HG03159 (cell line): ENCODE results near the gene RBP3.

ENCODE experiments used
- ATAC-seq: cut with Tn5 transposase; IDR thresholded peaks from one replicate; pipeline ENCODE4 v1.9.1; 2021; ENCODE audit warnings: mild to moderate bottlenecking, moderate library complexity; ENCODE audit not compliant: unreplicated experiment

RBP3 gene

DNA sequence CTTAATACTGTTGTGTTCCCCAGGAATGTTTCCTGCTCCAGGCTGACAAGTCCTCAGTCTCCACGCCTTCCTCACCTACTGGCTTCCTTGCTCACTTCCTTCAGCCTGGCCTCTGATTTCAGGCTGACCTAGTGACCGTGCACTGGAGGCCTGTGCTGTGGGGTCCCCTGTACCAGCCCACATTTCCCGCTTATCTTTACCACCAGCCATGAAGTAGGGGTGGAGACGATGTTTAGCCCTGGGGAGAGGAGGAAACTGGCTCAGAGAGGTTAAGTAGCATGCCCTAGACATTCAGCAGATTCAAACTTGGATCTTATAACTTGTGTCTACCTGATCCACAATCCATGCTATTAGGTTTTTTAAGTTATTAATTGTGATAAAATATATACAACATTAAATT is 40.7 kb downstream of the RBP3 start:
- ATAC-seq: no peak

DNA sequence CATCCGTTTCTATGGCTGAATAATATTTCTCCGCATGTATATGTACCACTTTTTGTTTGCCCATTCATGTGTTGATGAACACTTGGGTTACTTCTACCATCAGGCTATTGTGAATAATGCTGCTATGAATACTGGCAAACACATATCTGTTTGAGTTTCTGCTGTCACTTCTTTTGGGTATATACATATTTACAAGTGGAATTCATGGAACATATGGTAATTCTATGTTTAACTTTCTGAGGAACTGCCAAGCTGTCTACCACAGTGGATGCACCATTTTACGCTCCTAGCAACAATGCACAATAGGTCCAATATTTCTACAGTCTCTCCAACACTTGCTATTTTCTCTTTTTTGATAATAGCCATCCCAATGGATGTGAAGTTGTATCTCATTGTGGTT is 41.5 kb downstream of the RBP3 start:
- ATAC-seq: no peak

DNA sequence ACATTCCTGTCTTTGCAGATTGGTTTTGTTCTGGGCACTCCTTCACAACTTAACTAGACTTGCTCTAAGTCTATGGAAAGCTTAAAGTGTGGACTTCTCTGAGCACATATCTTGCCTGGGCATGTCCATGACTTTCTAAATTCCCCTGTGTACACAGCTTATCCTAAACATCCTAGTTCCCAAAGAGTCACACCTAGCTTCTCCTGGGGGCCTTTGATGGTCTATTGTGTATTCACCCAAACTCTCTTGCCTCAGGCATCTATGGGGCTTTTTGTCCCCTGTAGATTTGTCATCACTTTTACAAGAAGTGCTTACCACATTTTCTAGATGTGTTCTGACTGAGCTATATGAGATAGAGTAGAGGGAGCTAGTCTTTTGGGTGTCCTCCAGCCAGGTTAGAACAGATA is 48.2 kb downstream of the RBP3 start:
- no peak for ATAC-seq

DNA sequence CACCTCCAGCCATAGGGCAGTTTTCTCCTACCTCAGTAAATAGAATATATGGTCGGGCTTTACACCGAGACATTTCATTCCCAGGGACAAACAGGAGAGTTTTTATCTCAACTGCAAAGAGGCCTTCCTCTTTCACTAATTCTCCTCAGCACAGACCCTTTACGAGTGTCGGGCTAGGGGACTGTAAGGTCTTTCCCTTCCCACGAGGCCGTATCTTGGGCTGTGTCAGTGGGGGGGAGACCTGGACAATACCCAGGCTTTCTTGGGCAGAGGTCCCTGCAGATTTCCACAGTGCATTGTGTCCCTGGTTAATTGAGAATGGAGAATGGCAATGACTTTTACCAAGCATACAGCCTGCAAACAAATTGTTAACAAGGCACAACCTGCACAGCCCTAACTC is 49.1 kb downstream of the RBP3 start:
- no peak for ATAC-seq

DNA sequence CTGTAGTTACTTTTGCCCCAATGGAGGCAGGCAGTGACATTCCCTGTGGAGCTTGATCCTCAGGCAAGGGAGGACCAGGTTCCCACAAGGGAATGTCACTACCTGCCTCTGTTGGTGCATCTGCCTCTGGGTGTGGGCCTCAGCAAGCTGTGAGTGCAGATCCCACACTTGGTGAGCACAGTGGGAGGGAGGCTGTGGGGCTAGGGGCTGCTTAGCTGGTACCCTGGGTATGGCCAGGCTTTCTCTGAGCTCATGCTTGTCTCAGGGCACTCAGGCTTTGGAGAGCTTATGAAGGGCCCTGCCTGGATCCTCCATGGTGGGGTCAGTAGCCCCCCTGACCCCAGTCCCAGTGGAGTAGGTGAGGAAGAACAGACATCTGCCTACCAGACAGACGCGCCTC is 52.1 kb downstream of the RBP3 start:
- no peak for ATAC-seq

DNA sequence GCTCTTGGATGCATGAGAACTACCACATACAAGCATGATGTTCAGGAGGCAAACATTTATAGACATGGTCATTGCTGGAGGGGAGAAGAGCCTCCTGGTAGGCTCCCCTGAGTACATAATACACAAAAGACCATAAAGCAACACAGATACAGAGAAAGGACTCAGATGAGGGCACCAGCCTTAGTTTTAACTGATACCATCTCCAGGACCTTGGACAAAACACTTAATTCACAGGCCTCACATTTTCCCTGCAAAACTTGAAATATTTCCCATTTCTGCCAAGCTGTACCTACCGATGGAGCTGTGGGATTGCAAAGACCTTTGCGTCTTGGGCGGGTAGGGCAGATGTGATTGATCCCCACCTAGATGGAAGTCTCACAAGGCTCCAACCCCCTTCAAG is 52.6 kb downstream of the RBP3 start:
- ATAC-seq: no peak

DNA sequence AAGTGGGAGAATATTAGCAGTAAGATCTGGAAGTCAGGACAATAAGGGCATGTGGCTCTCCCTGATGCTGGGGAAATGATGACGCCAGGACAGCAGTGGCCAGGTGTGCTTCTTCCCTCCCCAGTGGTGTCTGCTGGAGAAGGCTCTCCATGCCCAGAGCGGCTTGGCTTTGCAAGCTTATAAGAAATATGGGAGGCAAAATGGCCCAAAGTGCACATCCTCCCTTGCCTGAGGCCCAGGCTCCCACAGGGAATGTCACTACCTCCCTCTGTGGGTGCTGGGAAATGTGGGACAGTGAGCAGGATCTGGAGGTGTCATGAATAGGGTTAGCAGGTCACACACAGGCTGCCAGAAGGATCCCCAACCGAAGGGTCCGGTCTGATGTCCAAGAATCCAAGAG is 53.0 kb downstream of the RBP3 start:
- no peak for ATAC-seq

DNA sequence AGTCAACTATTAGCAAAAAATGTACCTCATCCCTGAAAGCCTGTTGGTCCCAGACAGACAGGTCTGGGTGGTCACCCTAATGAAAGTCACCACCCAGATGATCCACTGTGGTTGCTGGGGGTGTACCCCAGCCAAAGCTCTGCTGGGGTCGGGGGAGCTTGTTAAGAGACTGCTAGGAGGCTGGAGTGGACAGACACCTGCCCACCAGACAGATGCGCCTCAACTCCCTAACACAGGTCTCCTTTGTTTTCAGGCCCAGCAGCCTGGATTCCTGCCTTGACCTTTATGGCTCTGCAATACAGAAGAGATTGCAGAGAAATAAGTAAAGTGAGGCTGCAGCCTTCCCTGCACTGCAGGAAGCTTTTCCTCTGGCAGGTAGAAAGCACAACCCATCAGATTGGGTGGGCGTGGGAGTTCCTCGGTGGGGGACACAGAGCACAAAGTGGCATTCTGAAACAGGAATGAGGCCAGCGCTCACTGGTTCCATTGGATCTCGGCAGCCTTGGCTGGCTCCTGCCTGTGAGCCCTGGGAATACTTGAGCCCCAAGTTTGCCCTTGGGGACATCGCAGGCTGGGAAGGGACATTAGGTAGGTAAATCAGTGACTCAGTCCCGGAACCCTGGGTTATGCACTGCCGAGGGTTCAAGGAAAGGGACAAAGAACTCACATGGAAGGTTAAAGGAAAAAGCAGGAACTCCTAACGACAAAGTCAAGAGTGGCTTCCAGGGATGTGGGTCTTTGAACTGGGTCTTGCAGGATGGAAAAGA is 53.9 kb downstream of the RBP3 start:
- ATAC-seq: no peak

DNA sequence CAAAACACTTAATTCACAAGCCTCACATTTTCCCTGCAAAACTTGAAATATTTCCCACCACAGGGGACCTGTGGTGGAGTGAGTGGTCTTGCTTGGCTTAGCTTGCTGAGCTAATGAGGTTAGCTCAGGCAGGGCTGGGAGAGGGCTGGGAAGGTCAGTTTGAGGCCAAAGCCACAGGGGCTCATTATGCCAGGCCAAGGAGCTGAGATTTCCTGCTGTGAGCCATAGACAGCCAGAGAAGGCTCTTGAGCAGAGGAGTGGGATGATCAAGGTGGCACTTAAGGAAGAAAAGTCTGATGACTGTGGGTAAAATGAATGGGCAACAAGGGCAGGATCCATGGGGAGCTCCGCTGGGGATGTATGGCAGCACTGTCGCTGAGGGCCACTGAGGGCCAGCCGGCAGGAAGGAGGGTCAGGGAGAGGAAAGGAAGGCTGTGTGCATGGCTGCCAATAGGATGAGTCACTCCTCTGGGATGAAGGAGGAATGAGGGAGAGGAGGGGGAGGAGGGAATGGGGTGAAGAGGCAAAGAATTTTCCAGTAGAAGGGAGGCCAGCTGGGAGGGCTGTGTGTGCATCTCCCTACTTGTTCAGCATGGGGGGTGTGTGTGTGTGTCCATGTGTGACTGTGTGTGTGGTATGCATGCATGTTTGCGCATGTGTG is 54.6 kb downstream of the RBP3 start:
- no peak for ATAC-seq

DNA sequence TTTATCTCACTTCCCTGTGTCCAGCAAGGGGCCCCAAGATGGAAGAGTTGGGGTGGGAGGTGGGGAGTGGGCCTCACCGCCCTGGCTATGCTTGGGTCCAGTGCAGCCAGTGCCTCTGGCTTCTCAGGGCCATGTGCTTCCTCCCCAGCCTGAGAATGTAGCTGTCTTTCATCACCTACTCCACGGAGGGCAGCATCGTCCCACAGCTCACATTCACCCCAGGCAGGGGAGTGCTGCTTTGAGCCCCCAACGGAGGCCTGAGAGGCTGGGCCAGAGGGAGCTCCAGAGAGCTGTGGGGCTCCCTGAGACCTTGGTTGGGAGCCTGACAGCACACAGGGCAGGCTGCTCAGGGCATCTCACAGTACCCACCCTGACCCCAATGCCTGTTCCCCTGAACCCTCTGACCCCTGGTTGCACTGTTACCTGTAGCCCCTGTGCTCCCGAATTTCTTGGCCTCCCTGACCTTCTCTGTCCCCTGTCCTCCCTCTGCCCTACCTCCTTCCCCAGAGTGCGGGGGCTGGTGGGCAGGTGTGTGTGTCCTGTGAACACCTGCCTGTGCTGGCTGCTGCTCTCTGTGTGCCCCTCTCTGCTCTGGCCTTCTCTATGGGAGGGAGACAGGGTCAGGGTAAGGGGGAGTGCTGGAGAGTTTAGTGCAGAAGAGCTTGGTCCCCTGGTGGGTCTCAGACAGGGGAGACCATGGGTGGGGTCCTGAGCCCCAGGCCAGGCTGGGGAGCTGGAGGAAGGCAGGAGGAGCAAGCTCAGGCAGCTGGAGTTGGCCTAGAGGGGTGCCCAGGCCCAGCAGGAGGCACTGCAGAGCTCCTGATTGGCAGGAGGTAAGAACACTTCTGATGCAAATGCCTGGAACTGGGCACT is 55.5 kb downstream of the RBP3 start:
- no peak for ATAC-seq

DNA sequence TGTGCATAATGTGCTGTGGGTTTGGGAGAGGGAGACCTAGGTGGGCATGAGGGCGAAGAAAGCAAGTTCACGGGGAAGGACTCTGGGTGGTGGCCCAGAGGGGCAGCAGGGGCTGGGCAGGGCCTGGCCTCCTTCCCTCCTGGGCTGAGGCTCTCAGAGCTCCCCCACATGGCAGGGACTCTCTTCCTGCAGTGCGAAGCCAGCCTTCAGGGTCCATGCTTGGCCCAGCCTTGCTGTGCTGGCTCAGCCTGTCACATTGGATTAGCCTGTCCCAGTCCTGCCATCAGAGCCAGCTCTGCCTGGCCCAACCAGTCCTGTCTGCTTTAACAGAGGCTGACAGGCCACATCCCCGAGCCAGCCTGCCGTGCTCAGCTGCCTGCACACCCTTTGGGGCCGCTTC is 56.3 kb downstream of the RBP3 start:
- no peak for ATAC-seq

DNA sequence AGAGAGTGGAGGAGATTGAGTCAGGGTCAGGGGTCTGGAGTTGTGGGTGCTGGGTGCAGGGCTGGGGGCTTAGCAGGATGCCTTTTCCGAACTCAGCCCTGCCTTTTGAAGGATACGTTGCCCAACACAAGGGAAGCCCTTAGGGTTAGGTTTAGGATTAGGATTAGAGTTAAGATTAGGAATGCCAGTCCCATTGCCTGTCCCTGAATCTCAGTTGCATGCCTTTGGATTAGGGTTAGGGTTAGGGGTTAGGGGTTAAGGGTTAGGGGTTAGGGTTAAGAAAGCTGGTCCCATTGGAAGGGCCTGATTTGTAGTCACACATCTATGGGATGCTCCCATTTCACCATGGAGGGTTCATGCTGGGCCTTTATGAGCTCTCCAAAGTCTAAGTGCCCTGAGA is 56.8 kb downstream of the RBP3 start:
- no peak for ATAC-seq

DNA sequence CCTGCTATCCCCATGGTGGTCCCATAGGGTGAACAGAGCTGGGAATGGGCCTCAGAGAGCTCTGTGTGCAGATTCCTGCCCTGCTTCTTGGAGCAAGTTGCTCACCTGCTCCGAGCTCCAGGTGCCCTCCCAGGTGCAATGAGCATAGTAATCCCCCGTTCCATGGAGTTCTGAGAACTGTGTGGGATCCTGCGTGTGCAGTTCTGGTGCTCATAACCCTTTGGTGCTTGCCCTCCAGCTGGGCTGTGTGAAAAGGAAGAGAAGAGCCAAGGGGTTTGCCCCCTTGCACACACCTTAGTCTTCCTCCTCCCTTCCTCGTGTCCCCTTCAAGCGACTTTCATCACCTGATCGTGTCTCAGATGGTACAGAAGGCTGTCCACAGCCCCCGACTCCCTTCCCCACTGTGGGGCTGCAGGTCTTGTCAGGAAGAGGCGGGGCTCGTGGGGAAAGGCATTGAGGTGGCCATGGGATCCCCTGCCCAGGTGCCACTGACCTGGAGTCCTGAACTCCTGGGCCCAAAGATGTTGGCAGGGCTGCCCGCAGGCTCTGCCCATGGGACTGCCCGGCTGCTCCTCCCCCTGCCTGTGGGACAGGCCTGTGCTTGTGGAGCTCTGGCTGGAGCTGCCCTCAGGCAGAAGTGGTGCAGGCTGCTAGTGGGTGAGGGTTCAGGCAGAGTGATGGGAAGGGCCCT is 57.8 kb downstream of the RBP3 start:
- no peak for ATAC-seq

DNA sequence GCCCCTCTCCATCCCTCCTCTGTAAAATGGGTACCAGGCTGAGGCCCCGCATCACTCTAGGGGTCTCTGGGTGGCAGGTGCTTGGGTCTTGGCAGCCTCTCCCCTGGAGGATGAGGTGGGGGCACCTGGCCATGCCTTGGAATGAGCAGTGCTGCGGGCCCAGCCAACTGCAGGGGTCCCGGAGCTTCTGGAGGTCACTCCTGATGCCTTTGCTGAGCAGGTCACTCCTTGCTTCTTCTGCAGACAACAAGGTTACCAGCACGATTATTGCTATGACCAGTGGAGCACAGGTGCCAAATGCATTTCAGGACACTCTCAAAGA is 58.3 kb downstream of the RBP3 start:
- no peak for ATAC-seq

DNA sequence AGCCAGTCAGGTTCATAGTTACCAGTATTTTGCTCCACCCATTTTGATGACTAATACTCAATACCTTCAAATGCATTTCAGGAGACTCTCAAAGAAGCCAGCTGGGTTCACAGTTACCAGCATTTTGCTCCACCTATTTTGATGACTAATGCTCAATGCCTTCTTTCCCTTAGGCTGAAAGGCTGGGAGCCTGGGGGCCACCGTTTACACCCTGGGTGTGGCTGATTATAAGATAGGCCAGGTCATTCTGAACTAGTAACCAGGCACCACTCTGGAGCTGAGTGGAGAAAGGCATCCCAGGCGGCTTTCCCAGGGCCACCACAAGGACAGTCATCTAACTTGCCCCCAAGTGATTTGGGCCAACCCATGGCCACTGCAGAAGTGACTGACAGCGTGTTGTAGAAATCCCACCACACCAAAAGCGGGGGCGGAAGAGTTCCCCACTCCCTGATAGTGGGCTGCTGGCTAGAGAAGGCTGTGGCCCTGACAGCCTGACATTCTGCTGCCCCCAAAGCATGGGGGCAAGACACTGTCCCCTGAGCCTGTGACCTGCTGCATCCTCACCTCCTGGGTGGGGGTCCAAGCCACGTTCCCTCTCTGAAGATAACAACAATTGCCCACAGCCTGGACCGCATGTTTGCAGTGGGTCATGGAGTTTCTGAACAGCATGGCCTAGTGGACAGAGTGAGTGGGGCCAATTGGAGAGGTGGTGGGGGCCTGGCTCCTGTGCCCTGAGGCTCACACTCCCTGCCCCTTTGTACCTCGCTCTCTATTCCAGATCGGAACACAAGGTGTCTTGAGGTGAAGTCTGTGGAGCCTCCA is 58.9 kb downstream of the RBP3 start:
- no peak for ATAC-seq
